ENCODE measurements around the gene TCF20.

TCF20 gene

DNA sequence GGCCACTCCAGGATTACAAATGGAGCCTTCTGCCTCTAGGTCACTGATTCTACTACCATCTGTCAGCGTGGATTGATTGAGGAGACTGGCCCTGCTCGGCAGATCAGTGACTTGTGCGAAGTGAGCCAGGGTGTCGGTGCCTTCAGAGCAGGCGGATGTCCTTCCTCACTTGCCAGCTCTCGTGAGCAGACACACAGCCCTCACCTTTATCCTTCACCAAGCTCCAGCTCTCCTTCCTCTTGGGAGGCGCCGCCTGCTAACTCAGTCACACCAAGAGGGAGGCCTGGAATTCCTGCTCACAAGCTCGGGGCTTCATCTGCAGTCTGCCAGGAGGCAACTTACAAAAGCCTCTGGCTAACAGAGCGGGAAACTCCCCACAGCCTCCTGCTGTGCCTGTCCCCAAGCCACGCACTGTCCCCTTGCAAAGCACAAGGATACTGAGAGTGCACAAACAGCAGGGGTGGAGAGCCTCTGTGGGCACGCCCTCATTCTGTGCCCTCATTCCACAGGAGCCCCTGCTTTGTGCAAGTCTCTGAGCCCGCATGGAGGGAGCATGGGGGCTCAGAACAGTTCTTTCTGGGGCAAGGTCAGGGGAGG lies 3.5 kb upstream of the TCF20 start:
- TF ChIP-seq CTCF (IDR thresholded peaks at IDR 0.05), result no peak
- peak; percentile 43 for DNase-seq
- peaks cover 29% of the 10 kb centered on the region for H3K4me1 Mint-ChIP-seq
- no peaks in the 10 kb centered on the region for H3K9me3 Mint-ChIP-seq
- peaks cover 41% of the 10 kb centered on the region for H3K27me3 Mint-ChIP-seq (ENCODE audit: low read depth, poor library complexity)
- H3K27ac Mint-ChIP-seq, result peak overlapping the region; percentile 12
- no peaks in the 10 kb centered on the region for H3K36me3 Mint-ChIP-seq (ENCODE audit: low read depth)
- H3K4me3 Mint-ChIP-seq, result peak overlapping the region; percentile 52

DNA sequence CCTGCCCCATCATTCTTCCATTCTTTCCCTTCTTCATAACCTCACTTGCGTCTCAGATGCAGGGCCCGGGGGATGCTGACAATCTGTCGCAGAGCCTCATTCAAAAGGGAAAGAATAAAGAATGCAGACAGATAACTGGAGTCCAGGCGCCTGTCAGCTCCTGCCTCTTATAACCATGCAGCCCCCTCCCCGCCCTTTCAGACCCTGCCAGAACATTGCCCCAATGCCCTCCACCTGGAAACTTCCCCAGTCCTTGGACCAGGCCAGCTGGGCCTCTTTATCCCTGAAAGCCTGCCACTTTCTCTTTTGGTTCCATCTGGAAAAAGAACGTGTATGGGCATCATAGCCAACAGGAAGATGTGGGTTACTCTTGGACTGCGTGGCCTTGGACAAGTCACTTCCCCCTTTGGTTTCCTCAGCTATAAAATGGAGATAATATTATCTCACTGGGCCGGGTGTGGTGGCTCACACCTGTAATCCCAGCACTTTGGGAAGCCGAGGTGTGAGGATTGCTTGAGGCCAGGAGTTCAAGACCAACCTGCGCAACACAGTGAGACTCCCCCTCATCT lies 2.1 kb upstream of the TCF20 start:
- DNase-seq, result no peak
- Mint-ChIP-seq H3K4me1 (peaks cover 43% of the 10 kb centered on the region), H3K9me3 (no peaks in the 10 kb centered on the region), H3K27ac (no peak overlapping the region), H3K4me3 (no peak overlapping the region), H3K36me3 (ENCODE audit: low read depth) (no peaks in the 10 kb centered on the region), H3K27me3 (ENCODE audit: low read depth, poor library complexity) (peaks cover 27% of the 10 kb centered on the region)
- no peak for TF ChIP-seq CTCF (IDR thresholded peaks at IDR 0.05)

DNA sequence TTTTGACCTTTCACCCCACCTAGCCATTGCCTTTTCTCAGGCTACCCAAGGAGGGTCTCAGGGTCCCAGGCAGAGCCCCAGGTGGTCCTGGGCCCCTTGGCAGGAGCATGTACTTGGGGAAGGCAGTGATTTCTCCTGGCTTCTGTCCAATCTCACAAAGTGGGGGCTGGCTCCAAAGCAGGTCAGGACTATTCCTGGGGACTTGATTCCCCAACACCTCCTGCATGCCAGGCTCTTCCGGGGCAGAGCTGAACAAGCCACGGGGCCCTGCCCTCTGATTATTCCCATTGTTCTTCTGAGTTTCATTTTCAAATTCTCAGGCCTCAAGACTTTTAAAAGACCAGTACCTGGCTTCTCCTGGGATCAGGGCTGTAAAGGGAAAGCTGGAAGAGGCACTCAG lies 1.5 kb upstream of the TCF20 start:
- Mint-ChIP-seq H3K36me3 (ENCODE audit: low read depth) (no peaks in the 10 kb centered on the region), H3K4me3 (peak overlapping the region; percentile 58), H3K9me3 (no peaks in the 10 kb centered on the region), H3K27me3 (ENCODE audit: low read depth, poor library complexity) (peaks cover 25% of the 10 kb centered on the region), H3K27ac (no peak overlapping the region), H3K4me1 (peaks cover 43% of the 10 kb centered on the region)
- TF ChIP-seq CTCF (IDR thresholded peaks at IDR 0.05), result no peak
- DNase-seq, result no peak

DNA sequence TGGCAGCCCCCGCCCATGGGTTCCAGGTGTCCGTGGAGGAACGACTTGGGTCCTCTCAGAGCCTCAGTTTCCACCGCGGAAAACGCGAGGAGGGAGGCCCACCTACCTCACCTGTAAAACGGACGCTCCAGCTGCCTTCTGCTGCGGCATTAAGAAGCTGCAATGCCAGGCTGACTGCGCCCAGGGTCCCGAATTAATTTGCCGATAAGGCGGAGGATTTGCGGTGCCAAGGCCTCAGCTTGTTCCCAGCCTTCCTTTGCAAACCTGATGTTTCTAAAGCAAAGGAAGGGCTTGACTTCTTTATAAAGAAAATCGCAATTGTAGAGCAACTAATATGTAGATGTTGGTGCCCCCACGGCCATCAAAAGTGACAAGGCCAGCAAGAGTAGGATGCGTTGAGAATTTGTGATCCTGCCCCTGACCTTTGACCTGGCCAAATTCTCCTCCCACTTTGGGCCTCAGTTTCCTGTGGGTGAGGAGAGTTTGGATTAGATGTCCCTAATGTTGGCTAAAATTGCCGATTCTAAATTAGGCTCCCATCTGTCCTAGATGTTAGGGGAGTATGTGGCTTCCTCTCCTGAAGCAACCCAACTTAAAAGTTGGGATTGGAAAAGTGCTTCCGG lies 849 bp upstream of the TCF20 start:
- no peak for DNase-seq
- Mint-ChIP-seq H3K36me3 (ENCODE audit: low read depth) (no peaks in the 10 kb centered on the region), H3K27me3 (ENCODE audit: low read depth, poor library complexity) (peaks cover 20% of the 10 kb centered on the region), H3K4me3 (peak overlapping the region; percentile 58), H3K27ac (no peak overlapping the region), H3K9me3 (no peaks in the 10 kb centered on the region), H3K4me1 (peaks cover 43% of the 10 kb centered on the region)
- no peak for TF ChIP-seq CTCF (IDR thresholded peaks at IDR 0.05)

DNA sequence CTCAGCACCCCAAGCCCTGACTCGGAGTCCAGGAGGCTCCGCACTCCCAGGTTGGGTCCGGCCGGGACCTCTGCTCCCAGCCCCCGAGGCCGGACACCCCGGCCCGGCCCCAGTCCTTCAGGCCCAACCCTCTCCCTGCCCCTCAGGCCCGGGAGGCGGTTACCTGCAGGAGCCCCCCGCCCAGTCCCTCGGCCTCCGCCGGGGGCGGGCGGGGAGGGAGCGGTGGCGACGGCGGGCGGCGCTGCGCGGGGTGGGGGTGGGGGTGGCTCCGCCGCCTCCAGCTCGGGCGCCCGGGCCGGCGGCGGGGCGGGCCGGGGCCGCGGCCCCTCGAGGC lies 310 bp downstream of the TCF20 start:
- no peak for TF ChIP-seq CTCF (IDR thresholded peaks at IDR 0.05)
- H3K4me1 Mint-ChIP-seq, result peaks cover 49% of the 10 kb centered on the region
- H3K27me3 Mint-ChIP-seq (ENCODE audit: low read depth, poor library complexity), result peaks cover 11% of the 10 kb centered on the region
- no peaks in the 10 kb centered on the region for H3K36me3 Mint-ChIP-seq (ENCODE audit: low read depth)
- no peak for DNase-seq
- no peak overlapping the region for H3K27ac Mint-ChIP-seq
- H3K9me3 Mint-ChIP-seq, result no peaks in the 10 kb centered on the region
- H3K4me3 Mint-ChIP-seq, result peak overlapping the region; percentile 73

Data from nephron progenitor cell (in vitro differentiated cells).